H54 (cell line): ENCODE measurements around the gene GALNS.

Experiments
- DNase-seq: peaks from one replicate; pipeline ENCODE4 v3.0.0; 2011; ENCODE audit warnings: low spot score, mixed read lengths; ENCODE audit not compliant: insufficient read length
- FAIRE-seq: peaks from 3 replicates; lab custom pipeline; 2011; peaks lifted over from hg19 to GRCh38; lab: Jason Lieb, UNC
- POLR2A ChIP-seq: IDR thresholded peaks from 2 replicates; pipeline ENCODE4 v1.6.1; 2011; ENCODE audit warnings: low read depth, mild to moderate bottlenecking, low read length

GALNS gene

GRCh38 chr16:88874938-88875599 lies 18.3 kb upstream of the GALNS start:
- FAIRE-seq (no peak), DNase-seq (no peak)
- no peak for TF ChIP-seq POLR2A

- FAIRE-seq (no peak), DNase-seq (no peak)
- TF ChIP-seq POLR2A, result no peak
Observed at GRCh38 chr16:88872650-88873331, 16.0 kb upstream of the GALNS start.

- DNase-seq (no peak), FAIRE-seq (no peak)
- no peak for TF ChIP-seq POLR2A
Observed at GRCh38 chr16:88871730-88872416, 15.1 kb upstream of the GALNS start.

- no peak for DNase-seq
- no peak for TF ChIP-seq POLR2A
- no peak for FAIRE-seq
Observed at GRCh38 chr16:88871349-88871702, 14.6 kb upstream of the GALNS start.

DNA sequence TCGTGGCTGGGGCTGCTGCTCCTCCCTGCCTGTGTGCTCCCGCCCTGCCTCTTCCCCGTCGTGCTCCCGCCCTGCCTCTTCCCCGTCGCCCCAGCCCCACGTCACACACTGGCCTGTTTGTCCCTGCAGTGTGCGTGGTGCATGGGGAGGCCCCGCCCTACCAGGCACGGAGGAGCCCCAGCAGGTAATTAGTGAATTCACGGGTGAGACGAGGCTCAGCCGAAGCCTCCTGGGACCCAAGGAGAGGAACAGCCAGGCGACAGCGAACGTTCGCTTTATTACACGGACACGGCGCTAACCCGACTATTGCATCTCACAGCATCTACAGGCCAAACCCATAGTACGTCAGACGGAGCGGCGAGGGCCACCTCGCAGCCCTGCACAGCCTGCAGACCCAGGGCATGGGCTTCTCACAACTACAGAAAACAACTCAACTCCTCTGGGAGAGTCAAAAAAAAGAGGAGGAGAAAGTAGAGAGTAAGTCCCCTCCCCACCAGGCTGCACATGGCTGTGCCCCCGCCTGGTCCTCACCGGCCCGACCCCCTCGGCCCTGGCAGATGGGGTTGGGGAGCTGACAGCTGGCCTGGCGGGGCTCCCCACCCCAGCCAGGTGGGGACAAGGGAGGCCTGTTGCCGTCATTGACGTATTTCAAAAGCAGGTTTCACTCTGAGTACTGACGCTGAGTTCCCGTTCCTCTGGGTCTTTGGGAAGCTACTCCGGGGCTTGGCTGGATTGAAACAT lies 14.0 kb upstream of the GALNS start:
- TF ChIP-seq POLR2A, result no peak
- FAIRE-seq (no peak), DNase-seq (no peak)

GRCh38 chr16:88869673-88869980 lies 12.9 kb upstream of the GALNS start:
- DNase-seq (no peak), FAIRE-seq (no peak)
- no peak for TF ChIP-seq POLR2A

- DNase-seq (no peak), FAIRE-seq (no peak)
- no peak for TF ChIP-seq POLR2A
Observed at GRCh38 chr16:88868974-88869672, 12.4 kb upstream of the GALNS start.

- FAIRE-seq, result no peak
- no peak for TF ChIP-seq POLR2A
- no peak for DNase-seq
Observed at GRCh38 chr16:88867581-88868246, 11.0 kb upstream of the GALNS start.

DNA sequence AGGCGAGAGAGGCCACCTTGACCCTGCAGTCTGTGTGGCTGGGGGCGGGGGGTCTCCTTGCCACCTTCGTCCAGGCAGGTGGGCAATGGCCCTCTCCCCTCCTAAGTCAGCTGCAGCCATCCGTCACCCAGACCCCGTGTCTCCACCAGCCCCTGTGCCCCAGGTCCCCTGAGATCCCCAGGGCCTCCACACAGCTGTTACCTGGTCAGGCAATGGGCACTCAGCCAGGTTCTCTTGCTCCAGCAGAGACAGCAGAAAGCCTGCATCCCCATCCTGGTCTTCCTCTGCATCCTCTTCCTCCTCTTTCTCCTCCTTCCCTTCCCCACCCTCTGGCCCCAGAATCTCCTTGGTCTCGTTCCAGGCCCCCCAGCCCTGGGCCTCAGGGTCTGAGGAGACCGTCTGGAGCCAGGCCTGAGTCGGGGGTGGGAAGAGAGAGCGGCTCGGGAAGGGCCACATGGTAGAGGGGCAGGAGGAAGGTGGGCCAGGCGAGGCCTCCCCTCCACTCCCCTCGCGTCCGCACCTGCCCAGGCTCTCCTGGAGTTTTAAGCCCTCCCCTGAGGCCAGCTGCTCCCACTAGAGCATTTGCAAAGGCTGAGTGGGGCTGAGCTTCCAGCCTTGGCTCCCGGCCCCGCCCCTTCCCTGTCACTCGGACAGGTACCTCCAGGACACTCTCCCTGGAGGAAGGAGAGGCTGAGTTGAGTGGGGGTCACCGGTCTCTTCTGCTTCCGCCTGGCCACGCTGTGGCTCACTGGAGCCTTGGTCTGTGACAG lies 9.6 kb upstream of the GALNS start, which contains the start of gene PABPN1L:
Gene PABPN1L, minus strand, starts transcription at position 510 of the 770 bp plus-strand sequence. Its CDS starts 54 bp downstream, at position 456.
- FAIRE-seq (no peak), DNase-seq (no peak)
- no peak for TF ChIP-seq POLR2A

GRCh38 chr16:88865742-88866141 lies 9.0 kb upstream of the GALNS start:
- FAIRE-seq (no peak), DNase-seq (no peak)
- TF ChIP-seq POLR2A, result no peak

GRCh38 chr16:88865310-88865709 lies 8.6 kb upstream of the GALNS start:
- no peak for DNase-seq
- TF ChIP-seq POLR2A, result no peak
- FAIRE-seq, result no peak

- DNase-seq (no peak), FAIRE-seq (no peak)
- no peak for TF ChIP-seq POLR2A
Observed at GRCh38 chr16:88864521-88864920, 7.8 kb upstream of the GALNS start.
